Activated naive CD4-positive, alpha-beta T cell treated with anti-CD3 and anti-CD28 coated beads, Interleukin-2, amount 50 U/mL, for 24 hours (primary cell): ENCODE data around the gene PPM1F.
"Not testable (repeated sequence)": the region's sequence is repeated elsewhere in the genome, so short reads cannot be mapped to it uniquely, and the experiment has no call there.

ENCODE experiments used
- H3K27ac Mint-ChIP-seq: one replicate; pipeline ENCODE4 v1.8.0; 2021; ENCODE audit warnings: mild to moderate bottlenecking, mixed read lengths
- H3K27me3 Mint-ChIP-seq: one replicate; pipeline ENCODE4 v1.8.0; 2021; ENCODE audit warnings: mixed read lengths
- H3K36me3 Mint-ChIP-seq: one replicate; pipeline ENCODE4 v1.8.0; 2021; ENCODE audit warnings: mixed read lengths
- H3K4me1 Mint-ChIP-seq: one replicate; pipeline ENCODE4 v1.8.0; 2021; ENCODE audit warnings: mixed read lengths
- H3K4me3 Mint-ChIP-seq: one replicate; pipeline ENCODE4 v1.8.0; 2021; ENCODE audit warnings: mild to moderate bottlenecking, mixed read lengths
- H3K9me3 Mint-ChIP-seq: one replicate; pipeline ENCODE4 v1.8.0; 2021; ENCODE audit warnings: mixed read lengths

PPM1F gene

DNA sequence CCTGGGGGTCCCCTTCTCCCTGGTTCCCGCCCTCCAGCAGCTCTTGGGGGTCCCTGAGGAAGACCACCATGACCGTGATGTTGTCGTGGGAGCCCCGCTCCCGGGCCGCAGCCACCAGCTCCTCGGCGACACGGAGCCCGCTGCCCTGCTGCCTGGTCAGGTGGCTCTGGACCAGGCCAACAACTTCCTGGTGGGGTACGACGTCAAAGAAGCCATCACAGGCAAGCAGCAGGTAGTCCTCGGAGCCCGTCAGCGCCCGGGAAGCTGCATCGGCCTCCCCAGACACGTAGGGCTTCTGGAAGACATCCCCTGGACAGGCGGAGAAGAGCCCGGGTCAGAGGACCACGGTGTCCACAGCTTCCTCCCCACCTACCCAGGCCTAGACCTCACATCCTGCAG lies 29.5 kb downstream of the PPM1F start:
- no peaks in the 10 kb centered on the region for H3K4me1 Mint-ChIP-seq
- no peak overlapping the region for H3K27ac Mint-ChIP-seq
- H3K36me3 Mint-ChIP-seq = no peaks in the 10 kb centered on the region
- H3K27me3 Mint-ChIP-seq = no peaks in the 10 kb centered on the region
- no peaks in the 10 kb centered on the region for H3K9me3 Mint-ChIP-seq
- no peak overlapping the region for H3K4me3 Mint-ChIP-seq

DNA sequence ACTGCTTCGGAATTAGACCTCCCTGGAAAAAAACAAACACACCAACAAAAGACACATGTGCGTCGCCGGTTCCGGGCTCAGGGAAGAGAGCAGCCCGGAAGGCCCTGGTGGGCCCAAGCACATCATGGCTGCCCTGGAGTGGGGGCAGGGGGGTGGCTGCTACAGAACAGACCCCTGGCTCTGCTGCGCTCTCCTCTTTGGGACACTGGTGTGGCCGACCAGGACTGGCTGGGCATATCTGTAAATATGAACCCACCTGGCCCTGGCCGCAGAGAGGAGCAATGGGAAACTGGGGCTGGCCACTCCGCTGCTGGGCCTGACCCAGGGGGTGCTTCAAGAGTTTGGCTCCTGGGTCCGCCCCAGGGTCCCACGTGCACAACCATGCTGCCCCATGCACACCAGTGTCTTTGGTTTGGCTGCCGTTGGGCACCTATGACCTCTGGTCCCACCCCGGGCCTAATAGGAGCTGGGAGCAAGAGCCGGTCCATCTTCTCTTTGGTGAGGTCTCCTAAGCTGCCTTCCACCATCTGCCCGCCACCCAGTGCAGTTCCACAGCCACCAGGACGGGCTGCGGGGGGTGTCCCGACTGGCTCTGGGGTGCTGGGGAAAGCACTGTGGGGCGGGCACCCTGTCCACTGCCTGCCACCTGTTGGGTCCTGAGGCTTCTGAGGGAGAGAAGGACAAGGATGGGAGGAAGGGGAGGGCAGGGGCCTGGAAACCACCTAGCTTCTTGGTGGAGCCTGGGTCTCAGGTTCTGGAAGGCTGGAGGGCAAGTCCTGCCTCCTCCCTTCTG lies 30.1 kb downstream of the PPM1F start:
- Mint-ChIP-seq H3K4me3 (no peak overlapping the region), H3K27ac (no peak overlapping the region), H3K27me3 (no peaks in the 10 kb centered on the region), H3K4me1 (no peaks in the 10 kb centered on the region), H3K36me3 (no peaks in the 10 kb centered on the region), H3K9me3 (no peaks in the 10 kb centered on the region)

- Mint-ChIP-seq H3K36me3 (no peaks in the 10 kb centered on the region), H3K27ac (no peak overlapping the region), H3K4me1 (no peaks in the 10 kb centered on the region), H3K27me3 (no peaks in the 10 kb centered on the region), H3K9me3 (no peaks in the 10 kb centered on the region), H3K4me3 (no peak overlapping the region)
Observed at GRCh38 chr22:21921729-21922128, 30.9 kb downstream of the PPM1F start.

DNA sequence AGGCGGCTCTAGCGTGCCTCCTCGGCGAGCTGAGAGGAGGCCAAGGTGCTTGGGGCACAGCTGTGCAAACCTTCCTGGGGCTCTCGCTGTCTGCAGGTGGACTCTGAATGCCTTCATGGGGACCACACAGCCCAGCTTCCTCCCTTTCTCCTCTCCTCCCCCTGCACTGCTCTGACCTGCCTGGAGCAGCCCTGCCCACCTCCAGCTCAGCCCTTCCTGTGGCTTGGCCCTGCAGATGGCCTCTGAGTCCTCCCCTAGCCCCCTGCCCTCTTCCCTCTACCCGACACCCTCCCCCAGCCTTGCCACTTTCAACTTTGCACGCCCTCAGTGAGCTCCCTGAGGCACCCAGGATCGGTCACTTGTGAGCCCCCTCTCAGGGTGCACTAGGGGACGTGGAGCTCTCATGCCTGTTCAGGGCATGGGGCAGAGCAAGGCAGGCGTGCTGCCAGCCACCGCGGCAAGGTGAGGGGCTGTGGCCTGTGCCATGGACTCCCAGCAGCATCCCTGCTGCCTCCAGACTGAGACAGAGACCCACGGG lies 31.4 kb downstream of the PPM1F start:
- Mint-ChIP-seq H3K4me1 (no peaks in the 10 kb centered on the region), H3K27me3 (no peaks in the 10 kb centered on the region), H3K9me3 (no peaks in the 10 kb centered on the region), H3K36me3 (no peaks in the 10 kb centered on the region), H3K27ac (no peak overlapping the region), H3K4me3 (no peak overlapping the region)

GRCh38 chr22:21920341-21921183 lies 32.1 kb downstream of the PPM1F start:
- Mint-ChIP-seq H3K9me3 (no peaks in the 10 kb centered on the region), H3K4me1 (no peaks in the 10 kb centered on the region), H3K27ac (no peak overlapping the region), H3K27me3 (no peaks in the 10 kb centered on the region), H3K36me3 (no peaks in the 10 kb centered on the region), H3K4me3 (no peak overlapping the region)

DNA sequence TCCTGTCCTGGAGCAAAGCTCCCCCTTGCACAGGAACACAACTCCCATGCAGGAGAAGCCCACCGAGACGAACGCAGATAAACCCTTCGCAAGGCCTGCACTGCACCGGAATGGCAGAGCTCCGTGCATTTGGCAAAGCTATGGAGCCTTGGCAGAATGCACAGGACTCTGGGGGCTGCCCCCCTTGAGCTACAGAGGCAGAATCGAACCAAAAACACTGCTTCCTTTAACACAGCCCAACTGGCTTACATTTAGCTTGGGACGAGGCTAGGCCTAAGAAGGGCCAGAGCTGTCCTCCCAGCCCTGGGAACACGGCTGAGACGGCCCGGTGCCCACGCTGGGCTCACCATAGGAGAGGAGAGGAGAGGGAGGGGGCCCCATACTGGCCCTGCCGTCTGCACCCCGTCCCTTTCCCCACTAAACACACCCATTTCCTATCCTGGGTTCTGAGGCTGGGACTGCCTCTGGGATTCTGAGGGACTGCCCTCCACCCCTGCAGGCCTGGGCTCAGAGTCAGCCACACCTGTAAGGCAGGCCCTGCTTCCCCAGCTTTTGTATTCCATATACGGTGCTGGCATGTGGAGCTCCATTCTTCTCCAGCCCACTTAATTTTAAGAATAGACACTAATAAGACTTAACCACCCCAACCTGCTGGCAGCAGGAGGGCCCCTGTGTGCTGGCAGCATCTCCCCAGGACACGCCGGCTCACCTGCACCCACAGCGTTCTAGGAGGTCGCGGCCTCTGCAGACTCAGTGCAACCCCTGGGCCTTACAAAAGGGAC lies 32.9 kb downstream of the PPM1F start:
- Mint-ChIP-seq H3K27ac (no peak overlapping the region), H3K27me3 (no peaks in the 10 kb centered on the region), H3K9me3 (no peaks in the 10 kb centered on the region), H3K4me1 (no peaks in the 10 kb centered on the region), H3K4me3 (no peak overlapping the region), H3K36me3 (no peaks in the 10 kb centered on the region)

GRCh38 chr22:21918466-21919185 lies 34.0 kb downstream of the PPM1F start:
- no peak overlapping the region for H3K4me3 Mint-ChIP-seq
- no peaks in the 10 kb centered on the region for H3K4me1 Mint-ChIP-seq
- H3K36me3 Mint-ChIP-seq = no peaks in the 10 kb centered on the region
- no peaks in the 10 kb centered on the region for H3K9me3 Mint-ChIP-seq
- no peak overlapping the region for H3K27ac Mint-ChIP-seq
- no peaks in the 10 kb centered on the region for H3K27me3 Mint-ChIP-seq

- Mint-ChIP-seq H3K4me1 (no peaks in the 10 kb centered on the region), H3K36me3 (no peaks in the 10 kb centered on the region), H3K27me3 (no peaks in the 10 kb centered on the region)
Observed at GRCh38 chr22:21917959-21918261, 34.7 kb downstream of the PPM1F start.

DNA sequence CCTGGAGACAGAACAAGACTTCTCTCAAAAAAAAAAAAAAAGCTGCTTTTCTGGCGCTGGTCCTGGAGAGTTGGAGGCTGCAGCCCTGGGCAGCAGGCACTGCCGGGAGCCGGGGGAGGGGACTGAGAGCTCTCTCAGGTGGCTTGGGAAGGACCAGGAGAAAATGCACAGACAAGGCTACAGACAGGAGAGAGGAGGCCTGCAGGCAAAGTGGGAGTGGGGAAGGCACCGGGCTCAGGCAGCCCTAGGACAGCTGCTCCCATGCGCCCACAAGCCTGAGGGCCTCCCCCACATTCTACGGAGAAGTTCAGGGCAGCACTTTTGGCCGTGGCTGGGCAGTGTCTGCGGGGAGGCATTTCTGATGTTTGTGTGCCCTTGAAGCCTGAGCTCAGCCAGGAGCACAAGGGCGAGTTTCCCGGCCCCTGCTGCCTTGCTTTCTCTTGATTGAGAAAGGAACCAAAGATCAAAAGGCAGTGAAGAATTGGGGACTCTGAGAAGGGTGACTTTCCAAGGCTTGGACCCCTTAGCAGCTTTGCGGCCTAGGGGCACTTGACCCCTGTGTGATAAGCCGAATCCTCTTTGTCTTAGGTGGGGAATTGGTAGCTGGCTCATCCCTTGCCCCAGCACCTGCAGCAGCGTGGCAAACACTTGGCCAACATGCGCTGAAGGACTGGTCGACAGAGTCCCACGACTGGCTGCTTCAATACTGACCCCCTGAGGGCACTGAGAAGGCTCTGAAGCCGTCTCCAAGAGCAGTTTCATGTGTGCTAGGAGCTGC lies 35.3 kb downstream of the PPM1F start:
- H3K4me3 Mint-ChIP-seq = no peak overlapping the region
- H3K4me1 Mint-ChIP-seq = no peaks in the 10 kb centered on the region
- no peak overlapping the region for H3K27ac Mint-ChIP-seq
- H3K27me3 Mint-ChIP-seq = no peaks in the 10 kb centered on the region
- no peaks in the 10 kb centered on the region for H3K36me3 Mint-ChIP-seq
- no peaks in the 10 kb centered on the region for H3K9me3 Mint-ChIP-seq

More at GRCh38 chr22:21917959-21918261, 34.7 kb downstream of the PPM1F start:
- Mint-ChIP-seq H3K9me3 (no peaks in the 10 kb centered on the region), H3K4me3 (no peak overlapping the region), H3K27ac (no peak overlapping the region)

- no peak overlapping the region for H3K27ac Mint-ChIP-seq
- no peaks in the 10 kb centered on the region for H3K9me3 Mint-ChIP-seq
- no peaks in the 10 kb centered on the region for H3K27me3 Mint-ChIP-seq
- no peak overlapping the region for H3K4me3 Mint-ChIP-seq
- no peaks in the 10 kb centered on the region for H3K4me1 Mint-ChIP-seq
- no peaks in the 10 kb centered on the region for H3K36me3 Mint-ChIP-seq
Observed at GRCh38 chr22:21916309-21916918, 36.2 kb downstream of the PPM1F start.

DNA sequence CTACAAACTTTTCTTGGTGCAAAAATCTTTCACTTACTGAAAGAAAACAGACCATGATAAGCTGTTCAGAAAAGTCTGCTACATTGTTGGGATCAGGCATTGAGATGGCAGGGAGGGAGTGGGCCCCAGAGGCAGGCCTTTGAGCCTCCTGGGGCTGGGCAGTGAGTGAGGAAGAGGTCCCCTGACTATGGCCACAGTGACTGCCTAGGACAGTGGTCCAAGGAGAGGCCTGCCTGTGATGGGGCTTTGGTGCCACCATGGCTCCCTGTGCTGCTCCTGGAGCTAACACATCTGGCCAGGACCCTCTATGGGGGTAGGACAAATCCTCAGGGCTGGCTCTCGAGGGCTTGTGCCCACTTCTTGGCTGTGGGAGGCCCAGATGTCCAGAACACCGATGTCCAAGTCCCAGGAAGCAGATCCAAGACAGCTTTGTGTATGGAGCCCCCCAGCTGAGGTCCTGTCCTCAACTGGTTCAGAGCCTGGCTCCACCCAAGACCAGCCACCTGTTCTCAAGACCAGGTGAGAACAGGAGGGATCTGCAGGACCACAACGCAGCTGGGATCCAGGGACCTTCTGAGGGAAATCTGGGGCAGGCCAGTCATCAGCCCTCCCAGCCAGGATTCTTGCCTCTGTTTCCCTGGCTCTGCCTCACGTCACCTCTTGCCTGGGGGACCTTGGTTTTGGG lies 36.9 kb downstream of the PPM1F start:
- Mint-ChIP-seq H3K9me3 (no peaks in the 10 kb centered on the region), H3K27me3 (no peaks in the 10 kb centered on the region), H3K27ac (peak overlapping the region; percentile 68), H3K4me3 (no peak overlapping the region), H3K36me3 (no peaks in the 10 kb centered on the region), H3K4me1 (no peaks in the 10 kb centered on the region)

- H3K36me3 Mint-ChIP-seq, H3K9me3 Mint-ChIP-seq, H3K4me1 Mint-ChIP-seq, H3K27ac Mint-ChIP-seq, H3K27me3 Mint-ChIP-seq, H3K4me3 Mint-ChIP-seq: not testable (repeated sequence)
Observed at GRCh38 chr22:21914033-21914642, 38.5 kb downstream of the PPM1F start.

DNA sequence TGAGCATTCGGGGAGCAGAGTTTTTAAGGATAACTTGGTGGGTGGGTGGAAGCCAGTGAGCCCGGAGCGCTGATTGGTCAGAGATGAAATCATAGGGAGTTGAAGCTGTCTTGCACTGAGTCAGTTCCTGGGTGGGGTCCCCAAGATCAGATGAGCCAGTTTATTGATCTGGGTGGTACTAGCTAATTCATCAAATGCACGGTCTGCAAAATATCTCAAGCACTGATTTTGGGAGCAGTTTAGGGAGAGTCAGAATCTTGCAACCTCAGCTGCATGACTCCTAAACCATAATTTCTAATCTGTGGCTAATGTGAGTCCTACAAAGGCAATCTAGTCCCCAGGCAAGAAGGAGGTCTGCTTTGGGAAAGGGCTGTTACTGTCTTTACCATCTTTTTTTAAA lies 42.3 kb downstream of the PPM1F start:
- not testable (repeated sequence) for H3K36me3 Mint-ChIP-seq, H3K4me3 Mint-ChIP-seq, H3K4me1 Mint-ChIP-seq, H3K27ac Mint-ChIP-seq, H3K9me3 Mint-ChIP-seq, H3K27me3 Mint-ChIP-seq
